HepG2 (cell line): ENCODE data around the gene DDX39B. TPM values are rescaled to one million over a fixed set of nuclear protein-coding genes. Genes with fewer than 3 reads are reported as not detected.

ENCODE experiments used
- ATAC-seq: fragments of 200-7000 bp; cut with Tn5 transposase; 3 replicates; pipeline ENCODE4 v1.9.1; 2020; ENCODE audit warnings: mild to moderate bottlenecking, moderate library complexity
- BruUV-seq: library from RNA; stranded (reverse); fragments of 400-500 nt; replicated peaks from 2 replicates; lab custom pipeline; 2021; lab: Mats Ljungman, UMichigan
- CTCF ChIA-PET: fragments of 300-600 bp; formaldehyde crosslinking; extraction: SDS; loops from one replicate; lab custom pipeline; 2021; ENCODE audit warnings: low total read pairs, inconsistent platforms, low intra/inter-chr PET ratio; lab: Yijun Ruan, JAX
- POLR2A ChIA-PET: fragments of 350-600 bp; sonication (Branson Sonifier 250); formaldehyde crosslinking; loops from one replicate; lab custom pipeline; 2020; ENCODE audit warnings: antibody characterized with exemption, inconsistent platforms; lab: Yijun Ruan, JAX
- DNase-seq: peaks from one replicate; pipeline ENCODE4 v3.0.0-alpha.2; 2015; ENCODE audit warnings: low spot score
- FAIRE-seq: peaks from 3 replicates; lab custom pipeline; 2011; peaks lifted over from hg19 to GRCh38; lab: Jason Lieb, UNC
- H2AFZ ChIP-seq: one replicate; pipeline ENCODE4 v1.6.1; 2011; ENCODE audit warnings: low read length, inconsistent platforms
- H3K27ac ChIP-seq: fragments of 300-600 bp; 3 replicates; pipeline ENCODE4 v1.8.0; 2011; ENCODE audit warnings: mixed run types, mild to moderate bottlenecking, mixed read lengths, low read length, inconsistent platforms; ENCODE audit not compliant: insufficient read depth; ENCODE audit errors: extremely low read length
- H3K27me3 ChIP-seq, 2 experiments: fragments of 200-600 bp in 1 of 2; 2 replicates in 1 of 2; 3 replicates in 1 of 2; pipeline versions ENCODE4 v1.6.0 to v1.8.0; 2011; ENCODE audit warnings: low read length in 2 of 2, mild to moderate bottlenecking in 2 of 2, moderate library complexity in 2 of 2, inconsistent platforms in 1 of 2; ENCODE audit not compliant: insufficient read depth in 2 of 2, control insufficient read depth in 1 of 2
- H3K36me3 ChIP-seq, 2 experiments: fragments of 200-600 bp in 1 of 2; replicated peaks in 1 of 2; 2 replicates in 1 of 2; 3 replicates in 1 of 2; pipeline versions ENCODE4 v1.5.1 to v1.8.0; 2011; ENCODE audit warnings: low read length in 2 of 2, inconsistent platforms in 1 of 2; ENCODE audit not compliant: insufficient read depth in 2 of 2, control insufficient read depth in 1 of 2
- H3K4me1 ChIP-seq: 2 replicates; pipeline ENCODE4 v1.5.1; 2012; ENCODE audit warnings: low read length, inconsistent platforms; ENCODE audit not compliant: insufficient read depth
- H3K4me2 ChIP-seq: 2 replicates; pipeline ENCODE4 v1.6.0; 2011; ENCODE audit warnings: low read depth, low read length, inconsistent platforms
- H3K4me3 ChIP-seq, 3 experiments: fragments of 200-600 bp in 1 of 3; sonication (generic), shearing (Covaris generic) in 1 of 3; replicated peaks in 1 of 3; 2 replicates each; pipeline ENCODE4 v1.5.1; 2011 to 2016; ENCODE audit warnings: low read length in 3 of 3, inconsistent platforms in 2 of 3, low read depth in 2 of 3, mild to moderate bottlenecking in 2 of 3, control low read depth in 1 of 3, mixed read lengths in 1 of 3; ENCODE audit not compliant: insufficient read depth in 1 of 3
- H3K79me2 ChIP-seq: one replicate; pipeline ENCODE4 v1.6.1; 2011; ENCODE audit warnings: low read length, inconsistent platforms; ENCODE audit not compliant: insufficient read depth
- H3K9ac ChIP-seq: 2 replicates; pipeline ENCODE4 v1.6.0; 2011; ENCODE audit warnings: mild to moderate bottlenecking, low read depth, low read length, inconsistent platforms; ENCODE audit not compliant: insufficient read depth
- H3K9me3 ChIP-seq: 2 replicates; pipeline ENCODE4 v1.5.1; 2012; ENCODE audit warnings: mild to moderate bottlenecking, low read length
- H4K20me1 ChIP-seq: 2 replicates; pipeline ENCODE4 v1.6.0; 2011; ENCODE audit warnings: inconsistent platforms, mild to moderate bottlenecking, low read length, moderate library complexity; ENCODE audit not compliant: insufficient read depth
- ATF7 ChIP-seq, 2 experiments: fragments of 450-650 bp in 1 of 2; sonication (generic) in 1 of 2; formaldehyde crosslinking in 1 of 2; IDR thresholded peaks; 2 replicates each; pipeline versions ENCODE4 v1.4.0 to v1.6.1; 2016 to 2020; ENCODE audit warnings: antibody characterized with exemption in 1 of 2, mild to moderate bottlenecking in 1 of 2, missing genetic modification reagents in 1 of 2
- CREB1 ChIP-seq, 2 experiments: fragments of 450-650 bp in 1 of 2; IDR thresholded peaks; 2 replicates each; pipeline ENCODE4 v1.6.1; 2016 to 2017; ENCODE audit warnings: control low read depth in 1 of 2, mild to moderate bottlenecking in 1 of 2, missing compliant biosample characterization in 1 of 2, missing genetic modification characterization in 1 of 2
- ETV6 ChIP-seq: sonication (generic); formaldehyde crosslinking; conservative IDR thresholded peaks from 2 replicates; pipeline ENCODE4 v1.4.0; 2020; ENCODE audit warnings: missing genetic modification reagents
- FIP1L1 ChIP-seq: fragments of 200-400 bp; formaldehyde crosslinking; IDR thresholded peaks from 2 replicates; pipeline ENCODE4 v1.6.1; 2018; ENCODE audit warnings: low read depth, mild to moderate bottlenecking, low read length, moderate library complexity, borderline replicate concordance; ENCODE audit not compliant: insufficient read depth
- FOXA1 ChIP-seq, 2 experiments: fragments of 450-650 bp in 1 of 2; sonication (generic) in 1 of 2; formaldehyde crosslinking in 1 of 2; IDR thresholded peaks; 2 replicates each; pipeline versions ENCODE4 v1.4.0 to v1.6.1; 2016 to 2020; ENCODE audit warnings: missing genetic modification reagents in 1 of 2
- FOXO1 ChIP-seq: sonication (generic); formaldehyde crosslinking; IDR thresholded peaks from 2 replicates; pipeline ENCODE4 v1.4.0; 2020; ENCODE audit warnings: missing genetic modification reagents
- HBP1 ChIP-seq: IDR thresholded peaks from 2 replicates; pipeline ENCODE4 v1.6.1; 2016; ENCODE audit warnings: low read depth, control low read depth
- HIVEP1 ChIP-seq: sonication (generic); formaldehyde crosslinking; IDR thresholded peaks from 2 replicates; pipeline ENCODE4 v1.4.0; 2020; ENCODE audit warnings: mild to moderate bottlenecking, missing genetic modification reagents
- MTERF4 ChIP-seq: sonication (generic); formaldehyde crosslinking; IDR thresholded peaks from 2 replicates; pipeline ENCODE4 v1.8.0; 2023; ENCODE audit warnings: mild to moderate bottlenecking, missing genetic modification reagents
- PHF20 ChIP-seq: sonication (generic); formaldehyde crosslinking; IDR thresholded peaks from 2 replicates; pipeline ENCODE4 v1.5.0; 2020; ENCODE audit warnings: mild to moderate bottlenecking, missing genetic modification reagents
- SIN3B ChIP-seq: fragments of 150-350 bp; IDR thresholded peaks from 2 replicates; pipeline ENCODE4 v1.6.1; 2014; ENCODE audit warnings: low read length
- STAT6 ChIP-seq: sonication (generic); formaldehyde crosslinking; IDR thresholded peaks from 2 replicates; pipeline ENCODE4 v1.4.0; 2020; ENCODE audit warnings: missing genetic modification reagents, mild to moderate bottlenecking, borderline replicate concordance
- ZEB1 ChIP-seq: IDR thresholded peaks from 2 replicates; pipeline ENCODE4 v1.6.1; 2012; ENCODE audit warnings: mild to moderate bottlenecking, low read depth, inconsistent platforms; ENCODE audit not compliant: insufficient replicate concordance
- ZNF160 ChIP-seq: sonication (generic); formaldehyde crosslinking; IDR thresholded peaks from 2 replicates; pipeline ENCODE4 v1.8.0; 2022; ENCODE audit warnings: mild to moderate bottlenecking, inconsistent platforms, missing genetic modification reagents
- ZNF740 ChIP-seq: sonication (generic); formaldehyde crosslinking; IDR thresholded peaks from 2 replicates; pipeline ENCODE4 v1.4.0; 2020; ENCODE audit warnings: missing genetic modification reagents
- ZSCAN25 ChIP-seq: sonication (generic); formaldehyde crosslinking; IDR thresholded peaks from 2 replicates; pipeline ENCODE4 v1.8.0; 2022; ENCODE audit warnings: mild to moderate bottlenecking, missing genetic modification reagents
- ZSCAN29 ChIP-seq: sonication (generic); formaldehyde crosslinking; conservative IDR thresholded peaks from 2 replicates; pipeline ENCODE4 v1.4.0; 2020; ENCODE audit warnings: mild to moderate bottlenecking, missing genetic modification reagents
- WGBS: methylation state at CpG from one replicate; pipeline ENCODE4 v1.1.6; 2017; ENCODE audit warnings: low lambda C conversion rate; 5-methylcytosine and 5-hydroxymethylcytosine counted together
- in situ Hi-C: cut with HindIII; loops from 2 replicates; pipeline ENCODE4 v1.10.0; 2017; ENCODE audit warnings: low pct_unique_long_range_greater_than_20kb; ENCODE audit not compliant: extremely low pct_ligation_motif_present
- intact Hi-C: fragments of 100-400 bp; cut with micrococcal nuclease; formaldehyde crosslinking; loops from one replicate; pipeline ENCODE4 v1.10.0; 2022; ENCODE audit not compliant: unreplicated experiment
- polyA plus RNA-seq, 8 experiments: library from polyadenylated mRNA; depleted of rRNA in 3 of 8; stranded (reverse) in 7 of 8; unstranded in 1 of 8; fragments of >200 nt; fragmentation: Illumina TruSeq in 4 of 8; extraction: Trizol in 4 of 8; gene quantifications; 2 replicates each; pipeline versions ENCODE4 v1.2.1 to v1.2.3, GENCODE V29; 2011 to 2016; ENCODE audit warnings: low read depth in 4 of 8, missing spikeins in 1 of 8, mixed read lengths in 1 of 8; ENCODE audit not compliant: insufficient read depth in 1 of 8
- total RNA-seq, 5 experiments: library from RNA; depleted of rRNA; stranded (reverse); fragments of >200 nt; fragmentation: Illumina TruSeq; extraction: Trizol; gene quantifications; 2 replicates each; pipeline ENCODE4 v1.2.3, GENCODE V29; 2016; ENCODE audit warnings: low read depth in 1 of 5

The DDX39B gene
- total and polyA plus RNA-seq, 2 of the 13 experiments (the other 11 are each of a cell fraction or from before 2014, with no cell fraction given): 570 to 678 TPM

- no peak for TF ChIP-seq ETV6
- TF ChIP-seq ZNF740 (CRISPR knock-in tag): no peak
- no peak for TF ChIP-seq ZEB1
- no peak for TF ChIP-seq MTERF4
- no peak for TF ChIP-seq ZSCAN29 (CRISPR knock-in tag)
- no peak for TF ChIP-seq FOXO1 (CRISPR knock-in tag)
- no peak for TF ChIP-seq HIVEP1 (CRISPR knock-in tag)
Measured at GRCh38 chr6:31568537-31568961, 26.7 kb upstream of the DDX39B start (continued).

GRCh38 chr6:31567531-31568370, 25.9 kb upstream of the DDX39B start:
- ChIA-PET POLR2A (interaction anchor here (0.6 to 1.8 kb wide), 2 partner anchors 9 to 15 kb away, joined by 4 to 5 read pairs; no protein-coding TSS in a partner anchor), CTCF (no interaction called here)
- BruUV-seq: no TSS peak
- Histone ChIP-seq H3K27me3 (peaks cover 4 to 34% of the 10 kb centered on the region in 2 experiments; a peak in 4 of 5 replicates), H2AFZ (no peak overlapping the region), H3K4me1 (peaks cover 9% of the 10 kb centered on the region), H3K9ac (no peak overlapping the region), H3K4me3 (no peak overlapping the region), H3K27ac (no peak overlapping the region), H3K79me2 (no peaks in the 10 kb centered on the region), H3K9me3 (no peaks in the 10 kb centered on the region), H3K36me3 (no peaks in the 10 kb centered on the region), H3K4me2 (no peak overlapping the region), H4K20me1 (no peaks in the 10 kb centered on the region)
- DNase-seq (no peak), FAIRE-seq (no peak), ATAC-seq (peak; percentile 59)
- intact Hi-C loops (no loop called here), in situ Hi-C loops (no loop called here)
- 18% methylated on average over 9 of the region's 9 CpGs for WGBS
- TF ChIP-seq FOXA1 (IDR thresholded peaks at IDR 0.05): no peak
- TF ChIP-seq FOXA1 (CRISPR knock-in tag; IDR thresholded peaks at IDR 0.05): no peak
- TF ChIP-seq CREB1 (IDR thresholded peaks at IDR 0.05): 0 out of 2 replicates have a peak, but pooled peaks have one; percentile 10
- no peak for TF ChIP-seq CREB1 (CRISPR knock-in tag; IDR thresholded peaks at IDR 0.05)
- TF ChIP-seq HBP1 (CRISPR knock-in tag): no peak
- no peak for TF ChIP-seq SIN3B
- no peak for TF ChIP-seq PHF20 (CRISPR knock-in tag)
- no peak for TF ChIP-seq FIP1L1
- peak; percentile 97 for TF ChIP-seq ZSCAN25
- TF ChIP-seq ATF7 (IDR thresholded peaks at IDR 0.05): 0 out of 2 replicates have a peak, but pooled peaks have one; percentile 12
- no peak for TF ChIP-seq ATF7 (CRISPR knock-in tag; IDR thresholded peaks at IDR 0.05)
- TF ChIP-seq ZNF160 (CRISPR knock-in tag): no peak
- TF ChIP-seq STAT6 (CRISPR knock-in tag): no peak
